Stimulated activated CD4-positive, alpha-beta T cell treated with anti-CD3 and anti-CD28 coated beads, Interleukin-15, amount 100 ng/mL, for 24 hours (primary cell): ENCODE results near the gene LUM.
"Not testable (repeated sequence)": the region's sequence is repeated elsewhere in the genome, so short reads cannot be mapped to it uniquely, and the experiment has no call there.

ENCODE experiments used
- DNase-seq: peaks from one replicate; pipeline ENCODE4 v3.0.0-alpha.2; 2020

Gene LUM

GRCh38 chr12:91109581-91110310 lies 1.5 kb downstream of the LUM start:
- DNase-seq: no peak

GRCh38 chr12:91109148-91109564 lies 2.1 kb downstream of the LUM start:
- peak; percentile 67 for DNase-seq

- DNase-seq: no peak
Measured at GRCh38 chr12:91108196-91108755, 3.0 kb downstream of the LUM start.

- DNase-seq: no peak
Measured at GRCh38 chr12:91106283-91106682, 5.0 kb downstream of the LUM start.

GRCh38 chr12:91105807-91106206 lies 5.5 kb downstream of the LUM start:
- DNase-seq: no peak

GRCh38 chr12:91104812-91105466 lies 6.4 kb downstream of the LUM start:
- no peak for DNase-seq

GRCh38 chr12:91103624-91104023 lies 7.7 kb downstream of the LUM start:
- DNase-seq: no peak

GRCh38 chr12:91103101-91103500 lies 8.2 kb downstream of the LUM start:
- no peak for DNase-seq

GRCh38 chr12:91100906-91101305 lies 10.4 kb downstream of the LUM start:
- no peak for DNase-seq

GRCh38 chr12:91099836-91100235 lies 11.5 kb downstream of the LUM start:
- no peak for DNase-seq

- no peak for DNase-seq
Measured at GRCh38 chr12:91099341-91099740, 12.0 kb downstream of the LUM start.

GRCh38 chr12:91098941-91099340 lies 12.4 kb downstream of the LUM start:
- no peak for DNase-seq

- DNase-seq: no peak
Measured at GRCh38 chr12:91098461-91098860, 12.8 kb downstream of the LUM start.

- DNase-seq: no peak
Measured at GRCh38 chr12:91094957-91095356, 16.3 kb downstream of the LUM start.

GRCh38 chr12:91094032-91094662 lies 17.1 kb downstream of the LUM start:
- DNase-seq: no peak

- no peak for DNase-seq
Measured at GRCh38 chr12:91093341-91093740, 18.0 kb downstream of the LUM start.

GRCh38 chr12:91091916-91092715 lies 19.2 kb downstream of the LUM start:
- DNase-seq: no peak

- DNase-seq: not testable (repeated sequence)
Measured at GRCh38 chr12:91089953-91090352, 21.3 kb downstream of the LUM start.

- DNase-seq: no peak
Measured at GRCh38 chr12:91080041-91080440, 31.3 kb downstream of the LUM start.

GRCh38 chr12:91078501-91078900 lies 32.8 kb downstream of the LUM start:
- DNase-seq: no peak

- DNase-seq: no peak
Measured at GRCh38 chr12:91077228-91077954, 33.9 kb downstream of the LUM start.

GRCh38 chr12:91074851-91075250 lies 36.4 kb downstream of the LUM start:
- no peak for DNase-seq
